Measurements from ENCODE around the gene BANF2. TPM values are rescaled to one million over a fixed set of nuclear protein-coding genes. Genes with fewer than 3 reads are reported as not detected.

BANF2 gene
- polyA plus RNA-seq, 3 donors, result not detected

DNA sequence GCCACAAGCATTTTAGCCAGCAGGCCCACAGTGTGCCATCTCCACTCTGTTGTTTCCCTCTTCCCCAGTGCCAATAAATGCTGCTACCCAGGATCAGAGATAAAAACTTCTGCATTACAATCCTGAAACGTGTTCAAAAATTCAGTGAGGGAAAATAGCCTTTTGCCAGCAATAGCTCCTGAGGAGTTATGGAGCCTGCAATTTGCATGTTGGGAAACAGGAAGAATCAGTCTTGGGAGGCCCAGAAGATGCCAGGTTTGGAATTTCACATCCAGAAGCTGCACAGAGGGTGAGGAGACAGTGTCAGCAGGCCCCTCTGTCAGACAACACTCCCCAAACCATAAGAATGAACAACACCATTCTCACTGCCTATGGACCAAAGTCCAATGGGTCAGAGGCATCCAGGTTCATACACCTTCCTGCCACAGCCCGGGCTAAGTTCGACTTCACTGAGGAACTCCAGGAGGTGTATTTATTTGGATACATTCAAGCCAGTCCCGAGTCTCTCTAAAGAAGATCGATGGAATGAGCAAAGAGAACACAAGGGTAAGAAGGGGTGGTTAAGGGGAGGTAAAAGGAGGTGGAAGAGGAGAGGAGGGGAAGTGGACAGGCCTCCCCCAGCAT lies 38.5 kb upstream of the BANF2 start:
- Mint-ChIP-seq H3K36me3 (peaks cover 39 to 54% of the 10 kb centered on the region in 2 donors), H3K9me3 (peaks cover 7 to 16% (median 8%) of the 10 kb centered on the region in 7 donors), H3K4me3 (no peak overlapping the region), H3K4me1 (peaks cover 17% of the 10 kb centered on the region), H3K27ac (peak overlapping the region in 4 of 7 donors; percentile 36 to 84 (median 71)), H3K27me3 (ENCODE audit: low read depth in 3 of 3) (no peaks in the 10 kb centered on the region)
- Histone ChIP-seq H3K27me3 (ENCODE audit: control insufficient read depth in 2 of 2, insufficient read depth in 2 of 2, low read length in 2 of 2) (no peaks in the 10 kb centered on the region), H3K9me3 (replicated peaks in 1 of 2; ENCODE audit: control insufficient read depth in 1 of 2, insufficient read depth in 1 of 2, low read length in 2 of 2) (peaks cover 0 to 5% of the 10 kb centered on the region in 2 donors), H3K36me3 (replicated peaks in 1 of 2; ENCODE audit: control insufficient read depth in 1 of 2, insufficient read depth in 2 of 2, low read length in 2 of 2) (peaks cover 17 to 54% of the 10 kb centered on the region in 2 donors), H3K4me3 (replicated peaks in 1 of 3; ENCODE audit: low read depth in 2 of 3, low read length in 3 of 3) (no peak overlapping the region), H4K20me1 (ENCODE audit: insufficient read depth, low read length) (peaks cover 60% of the 10 kb centered on the region), H3K9ac (ENCODE audit: insufficient read depth, low read length, poor library complexity, severe bottlenecking) (no peak overlapping the region), H3K4me1 (ENCODE audit: control insufficient read depth in 1 of 2, insufficient read depth in 2 of 2, low read length in 2 of 2) (peaks cover 3 to 13% of the 10 kb centered on the region in 2 donors), H3K4me2 (replicated peaks; ENCODE audit: extremely low read depth, low read length, poor library complexity, severe bottlenecking) (no peak overlapping the region), H2AFZ (ENCODE audit: insufficient read depth, low read depth, low read length, poor library complexity, severe bottlenecking) (no peak overlapping the region), H3K27ac (ENCODE audit: low read depth in 1 of 2, low read length in 2 of 2) (peak overlapping the region in 1 of 2 donors; percentile 42), H3K79me2 (ENCODE audit: insufficient read depth, low read length) (peaks cover 79% of the 10 kb centered on the region)
- intact Hi-C loops (cut with micrococcal nuclease), result no loop called here
- TF ChIP-seq, protein P1, sequence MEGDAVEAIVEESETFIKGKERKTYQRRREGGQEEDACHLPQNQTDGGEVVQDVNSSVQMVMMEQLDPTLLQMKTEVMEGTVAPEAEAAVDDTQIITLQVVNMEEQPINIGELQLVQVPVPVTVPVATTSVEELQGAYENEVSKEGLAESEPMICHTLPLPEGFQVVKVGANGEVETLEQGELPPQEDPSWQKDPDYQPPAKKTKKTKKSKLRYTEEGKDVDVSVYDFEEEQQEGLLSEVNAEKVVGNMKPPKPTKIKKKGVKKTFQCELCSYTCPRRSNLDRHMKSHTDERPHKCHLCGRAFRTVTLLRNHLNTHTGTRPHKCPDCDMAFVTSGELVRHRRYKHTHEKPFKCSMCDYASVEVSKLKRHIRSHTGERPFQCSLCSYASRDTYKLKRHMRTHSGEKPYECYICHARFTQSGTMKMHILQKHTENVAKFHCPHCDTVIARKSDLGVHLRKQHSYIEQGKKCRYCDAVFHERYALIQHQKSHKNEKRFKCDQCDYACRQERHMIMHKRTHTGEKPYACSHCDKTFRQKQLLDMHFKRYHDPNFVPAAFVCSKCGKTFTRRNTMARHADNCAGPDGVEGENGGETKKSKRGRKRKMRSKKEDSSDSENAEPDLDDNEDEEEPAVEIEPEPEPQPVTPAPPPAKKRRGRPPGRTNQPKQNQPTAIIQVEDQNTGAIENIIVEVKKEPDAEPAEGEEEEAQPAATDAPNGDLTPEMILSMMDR (IDR thresholded peaks at IDR 0.05), result no peak
- DNase-seq, result no peak
- 95% methylated on average over 4 of the region's 5 CpGs for WGBS (ENCODE audit: insufficient coverage)

DNA sequence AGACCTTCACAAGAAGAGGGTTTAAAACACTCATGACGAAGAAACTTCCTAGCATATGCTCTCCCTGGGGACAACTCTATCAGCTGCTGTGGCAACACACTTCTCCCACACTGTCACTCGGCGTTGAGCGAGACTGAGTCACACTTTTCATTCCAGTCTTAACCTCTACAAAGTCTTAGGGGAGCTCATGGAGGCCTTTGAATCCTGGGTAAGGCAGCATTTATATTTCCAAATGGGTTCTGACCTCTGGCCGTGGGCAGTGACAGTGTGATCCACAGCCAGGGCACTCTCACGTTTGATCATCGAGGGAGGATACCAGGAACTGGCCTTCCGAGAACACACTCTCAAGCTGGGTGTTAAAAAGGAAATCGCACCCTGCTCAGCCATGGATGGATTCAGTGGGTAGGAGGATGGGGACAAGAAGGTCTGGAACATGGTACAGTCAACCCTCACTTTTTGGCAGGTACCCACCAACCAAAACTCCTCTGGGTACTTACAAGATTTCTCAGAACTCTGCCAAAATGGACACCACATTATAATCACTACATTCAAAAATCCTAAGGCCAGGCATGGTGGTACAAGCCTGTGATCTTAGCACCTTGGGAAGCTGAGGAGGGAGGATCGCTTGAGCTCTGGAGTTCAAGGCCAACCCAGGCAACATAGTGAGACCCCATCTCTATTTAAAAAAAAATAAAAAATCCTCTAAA lies 37.3 kb upstream of the BANF2 start:
- Histone ChIP-seq H3K9ac (ENCODE audit: insufficient read depth, low read length, poor library complexity, severe bottlenecking) (no peak overlapping the region), H3K79me2 (ENCODE audit: insufficient read depth, low read length) (peaks cover 90% of the 10 kb centered on the region), H4K20me1 (ENCODE audit: insufficient read depth, low read length) (peaks cover 54% of the 10 kb centered on the region), H3K4me1 (ENCODE audit: control insufficient read depth in 1 of 2, insufficient read depth in 2 of 2, low read length in 2 of 2) (peaks cover 3 to 13% of the 10 kb centered on the region in 2 donors), H3K4me2 (replicated peaks; ENCODE audit: extremely low read depth, low read length, poor library complexity, severe bottlenecking) (no peak overlapping the region), H3K4me3 (replicated peaks in 1 of 3; ENCODE audit: low read depth in 2 of 3, low read length in 3 of 3) (no peak overlapping the region), H3K9me3 (replicated peaks in 1 of 2; ENCODE audit: control insufficient read depth in 1 of 2, insufficient read depth in 1 of 2, low read length in 2 of 2) (peaks cover 0 to 5% of the 10 kb centered on the region in 2 donors), H3K36me3 (replicated peaks in 1 of 2; ENCODE audit: control insufficient read depth in 1 of 2, insufficient read depth in 2 of 2, low read length in 2 of 2) (peaks cover 12 to 43% of the 10 kb centered on the region in 2 donors), H2AFZ (ENCODE audit: insufficient read depth, low read depth, low read length, poor library complexity, severe bottlenecking) (no peak overlapping the region), H3K27ac (ENCODE audit: low read depth in 1 of 2, low read length in 2 of 2) (peak overlapping the region in 1 of 2 donors; percentile 44), H3K27me3 (ENCODE audit: control insufficient read depth in 2 of 2, insufficient read depth in 2 of 2, low read length in 2 of 2) (no peaks in the 10 kb centered on the region)
- peaks cover 29 to 48% of the 10 kb centered on the region in 2 donors for H3K36me3 Mint-ChIP-seq
- H3K4me1 Mint-ChIP-seq, result peaks cover 17% of the 10 kb centered on the region
- TF ChIP-seq, protein P1 (IDR thresholded peaks at IDR 0.05), result no peak
- no peaks in the 10 kb centered on the region for H3K27me3 Mint-ChIP-seq (ENCODE audit: low read depth in 3 of 3)
- H3K4me3 Mint-ChIP-seq, result peak overlapping the region in 1 of 2 donors; percentile 1
- H3K9me3 Mint-ChIP-seq, result peaks cover 7 to 16% (median 8%) of the 10 kb centered on the region in 7 donors
- intact Hi-C loops (cut with micrococcal nuclease), result no loop called here
- 88% methylated on average over 7 of the region's 10 CpGs for WGBS (ENCODE audit: insufficient coverage)
- DNase-seq, result peak in 1 of 3 donors; percentile 65
- peak overlapping the region in 6 of 7 donors; percentile 24 to 84 (median 62) for H3K27ac Mint-ChIP-seq
